GM21526 (cell line): ENCODE results near the gene ADH1C.
"Not testable (repeated sequence)": the region's sequence is repeated elsewhere in the genome, so short reads cannot be mapped to it uniquely, and the experiment has no call there.

ENCODE experiments used
- ATAC-seq: cut with Tn5 transposase; IDR thresholded peaks from one replicate; pipeline ENCODE4 v1.9.1; 2021; ENCODE audit warnings: moderate library complexity; ENCODE audit not compliant: unreplicated experiment, low FRiP score

Gene ADH1C

GRCh38 chr4:99359480-99360204, 7.1 kb upstream of the ADH1C start:
- ATAC-seq = no peak

GRCh38 chr4:99357948-99358347, 5.4 kb upstream of the ADH1C start:
- ATAC-seq = no peak

GRCh38 chr4:99356992-99357391, 4.4 kb upstream of the ADH1C start:
- ATAC-seq = no peak

- not testable (repeated sequence) for ATAC-seq
Observed at GRCh38 chr4:99356149-99356548, 3.6 kb upstream of the ADH1C start.

- no peak for ATAC-seq
Observed at GRCh38 chr4:99351487-99351886, 1.1 kb downstream of the ADH1C start.

GRCh38 chr4:99349338-99349737, 3.2 kb downstream of the ADH1C start:
- ATAC-seq = no peak

GRCh38 chr4:99342624-99343023, 9.9 kb downstream of the ADH1C start:
- ATAC-seq = not testable (repeated sequence)

- ATAC-seq = no peak
Observed at GRCh38 chr4:99341426-99341825, 11.1 kb downstream of the ADH1C start.

- ATAC-seq = no peak
Observed at GRCh38 chr4:99339172-99339571, 13.4 kb downstream of the ADH1C start.

- ATAC-seq = no peak
Observed at GRCh38 chr4:99336553-99336952, 16.0 kb downstream of the ADH1C start.

GRCh38 chr4:99334880-99335279, 17.7 kb downstream of the ADH1C start:
- no peak for ATAC-seq

GRCh38 chr4:99330648-99331047, 21.9 kb downstream of the ADH1C start:
- ATAC-seq = no peak

- ATAC-seq = no peak
Observed at GRCh38 chr4:99329876-99330275, 22.7 kb downstream of the ADH1C start.

- ATAC-seq = no peak
Observed at GRCh38 chr4:99324979-99325378, 27.6 kb downstream of the ADH1C start.

- ATAC-seq = no peak
Observed at GRCh38 chr4:99324361-99324760, 28.2 kb downstream of the ADH1C start.

GRCh38 chr4:99323756-99324155, 28.8 kb downstream of the ADH1C start:
- ATAC-seq = no peak

- ATAC-seq = no peak
Observed at GRCh38 chr4:99321241-99322191, 31.0 kb downstream of the ADH1C start, which contains the start of gene ADH1B. Gene ADH1B, minus strand, starts transcription at chr4:99321401. Its CDS starts 70 bp downstream, at chr4:99321331.

- ATAC-seq = not testable (repeated sequence)
Observed at GRCh38 chr4:99317811-99318210, 34.7 kb downstream of the ADH1C start.

GRCh38 chr4:99317354-99317753, 35.2 kb downstream of the ADH1C start:
- ATAC-seq = no peak

- no peak for ATAC-seq
Observed at GRCh38 chr4:99315839-99316238, 36.7 kb downstream of the ADH1C start.

GRCh38 chr4:99314211-99314610, 38.3 kb downstream of the ADH1C start:
- ATAC-seq = no peak
